ENCODE measurements around the gene RNF11.

RNF11 gene

DNA sequence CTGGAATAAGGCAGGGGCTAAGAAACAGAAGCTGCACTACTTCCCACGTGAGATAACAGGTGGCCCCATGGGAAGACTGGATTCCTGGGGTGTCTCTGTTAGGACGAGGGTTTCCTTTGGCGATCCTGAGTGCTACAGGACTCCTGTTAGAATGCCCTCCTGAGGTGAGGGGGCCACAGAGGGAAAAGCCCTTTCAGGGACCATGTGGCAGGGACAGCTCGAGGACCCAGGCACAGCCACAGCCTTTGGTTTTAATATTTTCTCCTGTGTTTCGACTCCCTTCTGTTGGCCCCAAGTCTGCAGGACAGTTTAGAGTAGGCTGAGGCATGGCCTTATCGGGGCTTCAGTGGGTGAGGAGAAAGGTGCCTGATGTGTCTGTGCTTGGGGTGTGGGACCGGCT lies 81.7 kb downstream of the RNF11 start:
- no peak for DNase-seq

DNA sequence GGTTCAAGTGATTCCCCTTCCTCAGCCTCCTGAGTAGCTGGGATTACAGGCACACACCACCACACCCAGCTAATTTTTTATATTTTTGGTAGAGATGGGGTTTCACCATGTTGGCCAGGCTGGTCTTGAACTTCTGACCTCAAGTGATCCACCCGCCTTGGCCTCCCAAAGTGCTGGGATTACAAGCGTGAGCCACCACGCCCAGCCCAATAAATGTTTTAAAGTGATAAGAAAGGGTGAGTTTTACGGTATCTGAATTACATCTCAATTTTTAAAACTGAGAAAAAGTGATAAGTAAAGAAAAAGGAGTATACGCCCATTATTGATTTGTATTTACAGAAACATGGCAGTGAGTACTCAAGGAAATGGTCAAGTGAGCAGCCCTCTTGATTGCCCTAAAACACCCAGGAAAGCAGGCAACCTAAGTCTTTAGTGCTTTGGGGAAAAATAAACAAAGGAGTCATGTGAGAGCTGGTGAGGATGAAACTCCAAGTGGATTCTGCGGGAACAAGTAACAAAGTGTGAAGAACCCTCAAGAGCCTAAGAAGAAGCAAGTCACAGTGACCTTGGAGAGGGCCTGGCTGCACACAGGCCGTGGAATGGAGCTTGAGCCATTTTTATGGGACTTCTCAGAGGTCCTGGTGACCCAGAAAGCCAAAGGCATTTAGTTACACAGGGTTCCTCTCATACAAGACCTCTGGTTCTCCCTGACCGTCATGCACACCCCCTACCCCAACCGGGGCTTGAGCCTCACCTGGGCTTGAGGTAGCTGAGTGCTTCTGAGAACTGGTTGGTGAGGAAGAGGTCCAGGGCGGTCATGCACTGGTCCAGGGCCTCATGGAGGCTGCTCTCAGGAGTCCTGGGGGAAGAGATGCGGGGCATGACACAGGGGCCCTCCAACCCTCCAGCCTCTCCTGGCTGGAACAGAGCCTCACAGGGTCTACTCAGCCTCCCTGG lies 85.2 kb downstream of the RNF11 start:
- DNase-seq, result no peak

DNA sequence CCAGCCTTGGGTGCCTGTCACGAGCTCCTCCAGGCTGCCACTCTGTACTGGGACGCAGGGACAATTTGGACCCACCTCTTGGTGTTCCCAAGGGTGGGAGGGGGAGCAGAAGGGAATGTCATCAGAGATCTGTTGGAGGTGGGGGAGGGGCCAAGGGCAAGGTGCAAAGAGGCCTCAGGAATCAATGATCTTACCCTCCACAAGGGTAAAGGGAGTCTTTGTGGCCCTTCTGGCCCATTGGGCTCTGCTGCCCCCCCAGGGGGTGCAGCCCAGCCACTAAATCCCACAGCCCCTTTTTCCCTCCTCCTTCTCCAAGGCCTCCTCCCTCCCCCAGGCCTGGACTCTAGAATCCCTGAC lies 85.8 kb downstream of the RNF11 start:
- no peak for DNase-seq

DNA sequence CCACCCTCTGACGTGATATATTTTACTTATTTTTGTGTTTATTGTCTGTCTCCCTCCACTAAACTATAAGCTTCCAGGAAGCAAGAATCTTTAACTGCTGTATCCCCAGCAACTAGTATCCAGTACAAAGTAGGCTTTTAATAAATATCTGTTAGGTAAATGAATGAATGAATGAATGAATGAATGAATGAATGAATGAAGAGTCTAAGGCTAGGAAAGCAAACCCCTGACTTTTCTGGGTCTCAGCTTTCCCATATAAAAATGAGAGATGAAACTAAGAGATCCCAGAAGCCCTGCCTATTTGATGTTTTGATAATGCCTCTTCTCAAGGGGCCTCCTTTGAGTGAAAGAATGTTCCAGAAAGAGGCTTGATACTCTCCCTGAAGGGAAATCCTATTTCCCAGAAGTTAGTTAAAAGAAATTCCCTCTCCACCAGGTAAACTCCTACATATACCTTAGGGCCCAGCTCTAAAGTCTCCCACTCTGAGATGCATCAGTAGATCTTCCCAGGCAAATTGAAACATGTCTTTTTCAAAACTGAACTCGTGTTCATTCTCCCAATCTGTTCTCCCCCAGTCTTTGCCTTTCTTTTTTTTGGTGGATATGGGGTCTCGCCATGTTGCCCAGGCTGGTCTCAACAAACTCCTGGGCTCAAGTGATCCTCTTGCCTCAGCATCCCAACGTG lies 86.5 kb downstream of the RNF11 start:
- no peak for DNase-seq
